Colonic mucosa (tissue), 4 donors: ENCODE results near the gene KLF11. TPM values are rescaled to one million over a fixed set of nuclear protein-coding genes. Genes with fewer than 3 reads are reported as not detected.

Experiments used
- DNase-seq: peaks from one replicate; pipeline ENCODE4 v3.0.0-alpha.2; 2020
- H3K27ac ChIP-seq: fragments of 200-600 bp; one replicate; pipeline ENCODE4 v1.8.0; 2021
- H3K27me3 ChIP-seq: fragments of 200-600 bp; one replicate; pipeline ENCODE4 v1.8.0; 2021
- H3K36me3 ChIP-seq: fragments of 200-600 bp; one replicate; pipeline ENCODE4 v1.8.0; 2021
- H3K4me1 ChIP-seq: fragments of 200-600 bp; one replicate; pipeline ENCODE4 v1.8.0; 2021; ENCODE audit warnings: mild to moderate bottlenecking
- H3K4me3 ChIP-seq: fragments of 200-600 bp; one replicate; pipeline ENCODE4 v1.8.0; 2021
- H3K9ac ChIP-seq, 2 donors: one replicate each; pipeline ENCODE4 v1.7.0; 2013; ENCODE audit warnings: control low read depth in 2 of 2, low read depth in 2 of 2, low read length in 2 of 2
- H3K9me3 ChIP-seq: fragments of 200-600 bp; one replicate; pipeline ENCODE4 v1.8.0; 2021
- intact Hi-C: fragments of 100-400 bp; cut with DNase I; formaldehyde crosslinking; loops from one replicate; pipeline ENCODE4 v1.14.1; 2022
- total RNA-seq, 2 donors: library from RNA; stranded (reverse); fragmentation: NEBNext Ultra II Directional in 1 of 2; extraction: Animal tissue kit (Norgen Biotek cat#: 25700) in 1 of 2; gene quantifications; one replicate each; pipeline ENCODE4 v1.2.1, GENCODE V29; 2021
- TF ChIP-seq, protein P1 (sequence below): fragments of 200-600 bp; IDR thresholded peaks from one replicate; pipeline ENCODE4 v1.8.0; 2022; ENCODE audit warnings: antibody characterized with exemption, mild to moderate bottlenecking
- donor health status: healthy.
- donor health status: DM: no; HTN: no; CAD: no.
- donor health status: DM: no; HTN: no; CAD: no.

KLF11 gene
- total RNA-seq, 2 donors from 2014 or later, result 6.6 to 11.2 TPM

DNA sequence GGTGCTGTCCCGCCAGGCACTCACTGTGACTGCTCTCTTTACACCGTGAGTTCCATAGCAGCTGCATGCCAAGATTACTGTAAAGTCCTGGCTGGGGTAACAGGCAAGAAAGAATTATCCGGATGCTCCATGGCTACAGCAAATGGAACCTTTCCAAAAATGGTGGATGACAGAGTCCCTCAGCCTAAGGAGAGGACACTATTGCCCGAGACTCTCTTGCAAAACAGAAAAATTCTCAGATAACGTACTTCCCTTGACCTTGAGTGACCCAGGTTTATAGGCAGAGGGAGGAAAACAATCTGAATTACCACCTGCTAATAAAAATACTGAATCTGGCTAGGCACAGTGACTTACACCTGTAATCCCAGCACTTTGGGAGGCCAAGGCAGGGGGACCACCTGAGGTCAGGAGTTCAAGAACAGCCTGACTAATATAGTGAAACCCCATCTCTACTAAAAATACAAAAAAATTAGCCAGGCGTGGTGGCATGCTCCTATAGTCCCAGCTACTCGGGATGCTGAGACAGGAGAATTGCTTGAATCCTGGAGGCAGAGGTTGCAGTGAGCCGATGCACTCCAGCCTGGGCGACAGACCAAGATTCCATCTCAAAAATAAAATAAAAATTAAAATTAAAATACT lies 32.3 kb downstream of the KLF11 start:
- no peak overlapping the region for H3K9ac ChIP-seq
- TF ChIP-seq, protein P1, sequence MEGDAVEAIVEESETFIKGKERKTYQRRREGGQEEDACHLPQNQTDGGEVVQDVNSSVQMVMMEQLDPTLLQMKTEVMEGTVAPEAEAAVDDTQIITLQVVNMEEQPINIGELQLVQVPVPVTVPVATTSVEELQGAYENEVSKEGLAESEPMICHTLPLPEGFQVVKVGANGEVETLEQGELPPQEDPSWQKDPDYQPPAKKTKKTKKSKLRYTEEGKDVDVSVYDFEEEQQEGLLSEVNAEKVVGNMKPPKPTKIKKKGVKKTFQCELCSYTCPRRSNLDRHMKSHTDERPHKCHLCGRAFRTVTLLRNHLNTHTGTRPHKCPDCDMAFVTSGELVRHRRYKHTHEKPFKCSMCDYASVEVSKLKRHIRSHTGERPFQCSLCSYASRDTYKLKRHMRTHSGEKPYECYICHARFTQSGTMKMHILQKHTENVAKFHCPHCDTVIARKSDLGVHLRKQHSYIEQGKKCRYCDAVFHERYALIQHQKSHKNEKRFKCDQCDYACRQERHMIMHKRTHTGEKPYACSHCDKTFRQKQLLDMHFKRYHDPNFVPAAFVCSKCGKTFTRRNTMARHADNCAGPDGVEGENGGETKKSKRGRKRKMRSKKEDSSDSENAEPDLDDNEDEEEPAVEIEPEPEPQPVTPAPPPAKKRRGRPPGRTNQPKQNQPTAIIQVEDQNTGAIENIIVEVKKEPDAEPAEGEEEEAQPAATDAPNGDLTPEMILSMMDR, result no peak
- no peaks in the 10 kb centered on the region for H3K36me3 ChIP-seq
- H3K27me3 ChIP-seq, result peaks cover 24% of the 10 kb centered on the region
- no peak for DNase-seq
- H3K9me3 ChIP-seq, result no peaks in the 10 kb centered on the region
- H3K4me3 ChIP-seq, result no peak overlapping the region
- intact Hi-C loops, result no loop called here
- H3K27ac ChIP-seq, result no peak overlapping the region
- H3K4me1 ChIP-seq, result peaks cover 4% of the 10 kb centered on the region

DNA sequence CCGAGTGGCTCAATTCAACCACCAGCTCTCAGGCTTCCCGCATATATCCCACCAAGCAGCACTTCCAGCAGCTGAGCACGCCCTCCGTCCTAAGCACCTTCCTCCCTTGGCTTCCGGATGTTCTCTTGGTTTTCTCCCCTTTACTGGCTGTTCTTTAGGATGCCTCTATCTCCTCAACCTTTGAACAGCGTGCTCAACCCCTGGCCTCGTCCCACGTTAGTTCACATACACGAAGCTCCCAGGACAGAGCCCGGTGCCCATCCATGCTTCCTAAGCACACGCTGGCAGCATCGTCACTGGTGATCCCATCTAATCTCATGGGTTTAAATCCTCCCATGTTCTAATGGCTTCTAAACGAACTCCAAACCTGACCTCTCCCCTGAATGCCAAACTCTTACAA lies 33.2 kb downstream of the KLF11 start:
- TF ChIP-seq, protein P1, result no peak
- peaks cover 5% of the 10 kb centered on the region for H3K4me1 ChIP-seq
- no peaks in the 10 kb centered on the region for H3K9me3 ChIP-seq
- no peak overlapping the region for H3K4me3 ChIP-seq
- peaks cover 30% of the 10 kb centered on the region for H3K27me3 ChIP-seq
- intact Hi-C loops, result no loop called here
- H3K36me3 ChIP-seq, result no peaks in the 10 kb centered on the region
- no peak for DNase-seq
- no peak overlapping the region for H3K27ac ChIP-seq
- no peak overlapping the region for H3K9ac ChIP-seq

DNA sequence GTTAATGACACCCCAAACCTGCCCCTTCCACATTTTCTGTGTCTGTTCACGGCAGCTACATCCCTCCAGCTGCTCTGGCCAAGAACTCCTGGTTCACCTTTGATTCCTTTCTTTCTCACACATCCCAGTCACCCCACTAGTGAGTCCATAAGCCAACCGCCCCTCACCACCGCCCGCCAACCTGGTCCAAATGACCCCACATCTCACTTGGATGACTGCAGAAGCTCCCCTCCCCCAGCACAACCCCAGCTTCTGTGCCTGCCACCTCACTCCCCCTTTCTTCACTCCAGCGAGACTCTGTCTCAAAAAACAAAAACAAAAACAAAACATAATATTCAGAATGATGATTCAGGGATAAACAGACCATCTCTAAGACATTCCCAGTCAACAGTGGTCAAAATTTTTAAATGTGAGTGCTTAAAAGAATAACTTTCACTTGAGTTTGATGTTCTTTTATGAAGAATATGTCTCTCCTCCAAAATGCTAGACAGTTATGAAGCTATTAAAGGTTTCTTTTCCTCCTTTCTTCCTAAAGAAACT lies 33.7 kb downstream of the KLF11 start:
- no peak for DNase-seq
- H3K9ac ChIP-seq, result no peak overlapping the region
- no peaks in the 10 kb centered on the region for H3K9me3 ChIP-seq
- H3K4me1 ChIP-seq, result peaks cover 5% of the 10 kb centered on the region
- H3K27me3 ChIP-seq, result peaks cover 36% of the 10 kb centered on the region
- H3K4me3 ChIP-seq, result no peak overlapping the region
- TF ChIP-seq, protein P1, result no peak
- intact Hi-C loops, result no loop called here
- H3K36me3 ChIP-seq, result no peaks in the 10 kb centered on the region
- H3K27ac ChIP-seq, result no peak overlapping the region

DNA sequence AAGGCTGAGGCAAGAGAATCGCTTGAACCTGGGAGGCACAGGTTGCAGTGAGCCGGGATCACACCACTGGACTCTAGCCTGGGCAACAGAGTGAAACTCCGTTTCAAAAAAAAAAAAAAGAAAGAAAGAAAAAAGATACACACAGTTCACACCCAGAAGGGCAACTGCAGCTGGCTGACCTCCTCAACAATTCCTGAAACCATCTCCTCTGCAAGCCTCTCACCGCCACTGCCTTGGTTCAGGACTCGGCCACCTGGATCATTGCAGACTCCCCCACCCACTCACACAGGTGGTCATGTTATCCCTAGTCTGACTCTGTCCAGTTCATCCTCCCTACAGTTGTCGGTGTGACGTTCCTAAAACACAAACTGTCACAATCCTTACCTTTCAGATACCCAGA lies 34.7 kb downstream of the KLF11 start:
- intact Hi-C loops, result no loop called here
- TF ChIP-seq, protein P1, result no peak
- no peak overlapping the region for H3K9ac ChIP-seq
- H3K27ac ChIP-seq, result no peak overlapping the region
- H3K4me3 ChIP-seq, result no peak overlapping the region
- H3K9me3 ChIP-seq, result no peaks in the 10 kb centered on the region
- no peaks in the 10 kb centered on the region for H3K36me3 ChIP-seq
- no peak for DNase-seq
- H3K4me1 ChIP-seq, result peaks cover 5% of the 10 kb centered on the region
- peaks cover 40% of the 10 kb centered on the region for H3K27me3 ChIP-seq

DNA sequence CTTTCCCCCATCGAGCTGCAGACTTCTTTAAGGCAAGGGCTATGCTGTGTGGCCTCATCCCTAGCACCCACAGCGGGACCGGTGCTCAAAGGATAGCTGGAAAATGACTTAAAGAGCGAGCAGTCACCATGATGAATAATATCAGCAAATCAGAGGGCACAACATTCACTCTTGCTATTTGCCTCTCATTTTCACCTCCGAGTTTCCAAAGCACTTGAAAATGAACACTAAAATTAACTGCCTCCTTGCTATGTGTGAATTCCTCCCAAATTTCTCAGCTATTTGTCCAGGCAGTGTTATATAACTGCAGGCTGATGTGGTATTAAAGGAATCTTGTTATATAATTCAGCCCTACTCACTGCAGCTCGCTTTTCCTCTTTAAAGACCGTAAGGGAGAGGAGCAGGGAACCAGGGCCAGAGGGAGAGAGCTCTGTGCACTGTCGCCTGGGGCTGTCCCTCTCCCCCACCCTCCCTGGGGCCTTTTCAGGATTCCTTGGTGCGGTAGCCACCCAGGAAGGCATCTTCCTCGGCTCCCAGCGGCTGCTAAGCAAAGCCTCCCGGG lies 35.4 kb downstream of the KLF11 start:
- Histone ChIP-seq H3K4me3 (peak overlapping the region; percentile 48), H3K27me3 (peaks cover 40% of the 10 kb centered on the region), H3K36me3 (no peaks in the 10 kb centered on the region), H3K9ac (peak overlapping the region in 1 of 2 donors; percentile 51), H3K4me1 (peaks cover 5% of the 10 kb centered on the region), H3K9me3 (no peaks in the 10 kb centered on the region), H3K27ac (peak overlapping the region; percentile 57)
- intact Hi-C loops, result no loop called here
- DNase-seq, result no peak
- TF ChIP-seq, protein P1, result no peak
